ENCODE measurements around the gene TLNRD1. TPM values are rescaled to one million over a fixed set of nuclear protein-coding genes. Genes with fewer than 3 reads are reported as not detected.

The TLNRD1 gene
- total RNA-seq, 1 donor = 13.4 TPM

- no peak for DNase-seq (ENCODE audit: low read depth)
- no peak for TF ChIP-seq CTCF (IDR thresholded peaks at IDR 0.05; ENCODE audit: insufficient read depth, low read depth, low read length)
- H3K4me3 ChIP-seq (ENCODE audit: low read depth, low read length) = no peak overlapping the region
These were observed 7.6 kb downstream of the TLNRD1 start for GRCh38 chr15:81008312-81008711.

GRCh38 chr15:81010086-81010485 is 9.4 kb downstream of the TLNRD1 start:
- H3K4me3 ChIP-seq (ENCODE audit: low read depth, low read length) = no peak overlapping the region
- no peak for TF ChIP-seq CTCF (IDR thresholded peaks at IDR 0.05; ENCODE audit: insufficient read depth, low read depth, low read length)
- DNase-seq (ENCODE audit: low read depth) = no peak

GRCh38 chr15:81011593-81011992 is 10.9 kb downstream of the TLNRD1 start:
- DNase-seq (ENCODE audit: low read depth) = peak; percentile 34

GRCh38 chr15:81012588-81012987 is 11.9 kb downstream of the TLNRD1 start:
- H3K4me3 ChIP-seq (ENCODE audit: low read depth, low read length) = no peak overlapping the region
- DNase-seq (ENCODE audit: low read depth) = no peak
- no peak for TF ChIP-seq CTCF (IDR thresholded peaks at IDR 0.05; ENCODE audit: insufficient read depth, low read depth, low read length)

More at GRCh38 chr15:81011593-81011992, 10.9 kb downstream of the TLNRD1 start:
- TF ChIP-seq CTCF (IDR thresholded peaks at IDR 0.05; ENCODE audit: insufficient read depth, low read depth, low read length) = no peak
- H3K4me3 ChIP-seq (ENCODE audit: low read depth, low read length) = no peak overlapping the region

DNA sequence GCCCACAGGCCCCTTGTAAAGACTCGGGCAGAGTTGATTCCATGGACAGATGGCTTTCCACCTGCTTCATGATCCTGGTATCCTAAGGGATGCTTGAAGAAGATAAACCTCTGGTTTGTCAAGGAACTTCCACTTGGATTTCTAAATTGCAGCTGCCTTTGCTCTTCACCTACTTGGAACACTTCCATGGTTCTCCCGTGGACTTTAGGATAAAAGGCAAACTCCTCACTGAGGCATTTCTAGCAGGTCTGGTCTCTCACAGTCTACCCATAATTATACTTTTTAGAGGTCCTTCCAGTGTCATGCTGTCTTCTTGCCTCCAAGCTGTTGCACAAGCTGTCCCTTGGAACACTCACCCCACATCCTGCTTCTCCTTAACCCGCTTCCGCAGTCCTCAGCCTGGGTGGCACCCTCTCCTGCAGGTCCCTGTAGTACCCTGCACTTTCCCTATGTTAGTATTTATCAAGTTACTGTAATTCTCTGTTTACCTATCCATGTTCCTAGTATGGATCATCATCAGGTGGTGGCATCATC is 12.7 kb downstream of the TLNRD1 start:
- no peak overlapping the region for H3K4me3 ChIP-seq (ENCODE audit: low read depth, low read length)
- no peak for DNase-seq (ENCODE audit: low read depth)
- TF ChIP-seq CTCF (IDR thresholded peaks at IDR 0.05; ENCODE audit: insufficient read depth, low read depth, low read length) = no peak

GRCh38 chr15:81014446-81015093 is 13.8 kb downstream of the TLNRD1 start:
- no peak for TF ChIP-seq CTCF (IDR thresholded peaks at IDR 0.05; ENCODE audit: insufficient read depth, low read depth, low read length)
- DNase-seq (ENCODE audit: low read depth) = no peak
- H3K4me3 ChIP-seq (ENCODE audit: low read depth, low read length) = no peak overlapping the region

Data from fibroblast of villous mesenchyme (primary cell).